HG03175 (cell line): ENCODE measurements around the gene RFC1.
A peak's percentile ranks its signal among the peaks of the same experiment; 100 is the strongest.
"Not testable (repeated sequence)": the region's sequence is repeated elsewhere in the genome, so short reads cannot be mapped to it uniquely, and the experiment has no call there.

Experiments used
- ATAC-seq: cut with Tn5 transposase; IDR thresholded peaks from one replicate; pipeline ENCODE4 v1.9.1; 2021; ENCODE audit warnings: mild to moderate bottlenecking, moderate library complexity; ENCODE audit not compliant: unreplicated experiment

Gene RFC1, protein sequence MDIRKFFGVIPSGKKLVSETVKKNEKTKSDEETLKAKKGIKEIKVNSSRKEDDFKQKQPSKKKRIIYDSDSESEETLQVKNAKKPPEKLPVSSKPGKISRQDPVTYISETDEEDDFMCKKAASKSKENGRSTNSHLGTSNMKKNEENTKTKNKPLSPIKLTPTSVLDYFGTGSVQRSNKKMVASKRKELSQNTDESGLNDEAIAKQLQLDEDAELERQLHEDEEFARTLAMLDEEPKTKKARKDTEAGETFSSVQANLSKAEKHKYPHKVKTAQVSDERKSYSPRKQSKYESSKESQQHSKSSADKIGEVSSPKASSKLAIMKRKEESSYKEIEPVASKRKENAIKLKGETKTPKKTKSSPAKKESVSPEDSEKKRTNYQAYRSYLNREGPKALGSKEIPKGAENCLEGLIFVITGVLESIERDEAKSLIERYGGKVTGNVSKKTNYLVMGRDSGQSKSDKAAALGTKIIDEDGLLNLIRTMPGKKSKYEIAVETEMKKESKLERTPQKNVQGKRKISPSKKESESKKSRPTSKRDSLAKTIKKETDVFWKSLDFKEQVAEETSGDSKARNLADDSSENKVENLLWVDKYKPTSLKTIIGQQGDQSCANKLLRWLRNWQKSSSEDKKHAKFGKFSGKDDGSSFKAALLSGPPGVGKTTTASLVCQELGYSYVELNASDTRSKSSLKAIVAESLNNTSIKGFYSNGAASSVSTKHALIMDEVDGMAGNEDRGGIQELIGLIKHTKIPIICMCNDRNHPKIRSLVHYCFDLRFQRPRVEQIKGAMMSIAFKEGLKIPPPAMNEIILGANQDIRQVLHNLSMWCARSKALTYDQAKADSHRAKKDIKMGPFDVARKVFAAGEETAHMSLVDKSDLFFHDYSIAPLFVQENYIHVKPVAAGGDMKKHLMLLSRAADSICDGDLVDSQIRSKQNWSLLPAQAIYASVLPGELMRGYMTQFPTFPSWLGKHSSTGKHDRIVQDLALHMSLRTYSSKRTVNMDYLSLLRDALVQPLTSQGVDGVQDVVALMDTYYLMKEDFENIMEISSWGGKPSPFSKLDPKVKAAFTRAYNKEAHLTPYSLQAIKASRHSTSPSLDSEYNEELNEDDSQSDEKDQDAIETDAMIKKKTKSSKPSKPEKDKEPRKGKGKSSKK

GRCh38 chr4:39365830-39366771, at the start of gene RFC1:
RFC1 (minus strand) TSS chr4:39366362; CDS start chr4:39366241, 121 bp downstream.
- peak; percentile 86 for ATAC-seq

DNA sequence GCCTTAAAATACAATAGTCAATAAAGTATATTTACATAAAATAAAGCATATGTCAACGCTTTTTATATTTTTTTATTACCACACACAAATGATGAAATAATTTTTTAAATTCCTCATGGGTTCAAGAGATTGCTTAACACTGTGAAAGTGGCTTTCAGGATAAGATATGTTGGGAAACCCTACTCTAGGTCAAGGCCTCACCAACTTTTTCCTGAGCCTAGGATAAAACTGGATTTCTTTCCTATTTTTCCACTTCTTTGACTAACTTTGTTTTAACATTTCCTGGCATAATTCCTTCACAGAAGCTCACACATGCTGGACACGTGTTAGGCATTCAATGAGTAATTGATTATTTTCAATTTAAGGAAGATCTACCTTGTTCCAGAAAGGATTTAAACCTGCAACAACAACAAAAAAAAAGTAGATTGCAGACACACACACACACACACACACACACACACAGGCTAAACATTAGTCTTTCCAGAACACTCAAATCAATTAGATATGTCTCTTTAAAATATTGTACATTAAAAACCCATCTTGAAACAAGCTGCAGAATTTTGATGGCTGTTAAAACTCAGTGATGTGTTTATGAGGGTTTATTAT, 49.6 kb upstream of the RFC1 start:
- ATAC-seq = no peak

GRCh38 chr4:39411561-39411960, 45.4 kb upstream of the RFC1 start:
- ATAC-seq = not testable (repeated sequence)

DNA sequence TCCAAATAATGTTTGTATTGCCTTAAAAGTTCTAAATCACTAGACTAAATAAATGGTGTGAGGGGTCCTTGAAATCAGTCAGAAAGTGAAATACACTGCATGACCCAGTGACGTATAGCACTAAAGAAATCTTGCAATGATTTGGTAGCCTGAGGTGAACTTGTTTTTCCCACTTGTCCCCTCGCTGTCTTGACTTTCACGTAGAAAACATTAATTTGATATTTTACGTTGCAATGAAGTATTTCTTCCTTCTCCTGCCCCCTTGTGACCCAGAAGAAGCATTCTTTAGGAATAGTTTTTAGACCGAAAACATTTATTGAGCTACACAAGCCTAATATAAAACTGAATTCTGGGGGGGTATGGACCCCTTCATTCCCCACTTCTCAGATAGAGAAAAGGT, 44.3 kb upstream of the RFC1 start:
- no peak for ATAC-seq

DNA sequence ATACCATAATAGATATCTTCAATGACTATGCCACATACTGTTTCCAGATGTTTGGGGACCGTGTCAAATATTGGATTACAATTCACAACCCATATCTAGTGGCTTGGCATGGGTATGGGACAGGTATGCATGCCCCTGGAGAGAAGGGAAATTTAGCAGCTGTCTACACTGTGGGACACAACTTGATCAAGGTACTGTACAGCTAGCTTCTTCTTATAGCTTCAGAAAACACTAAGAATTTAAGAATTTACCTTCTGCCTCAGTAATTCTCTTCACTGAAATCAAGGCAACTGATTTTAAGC, 41.4 kb upstream of the RFC1 start:
- ATAC-seq = no peak

DNA sequence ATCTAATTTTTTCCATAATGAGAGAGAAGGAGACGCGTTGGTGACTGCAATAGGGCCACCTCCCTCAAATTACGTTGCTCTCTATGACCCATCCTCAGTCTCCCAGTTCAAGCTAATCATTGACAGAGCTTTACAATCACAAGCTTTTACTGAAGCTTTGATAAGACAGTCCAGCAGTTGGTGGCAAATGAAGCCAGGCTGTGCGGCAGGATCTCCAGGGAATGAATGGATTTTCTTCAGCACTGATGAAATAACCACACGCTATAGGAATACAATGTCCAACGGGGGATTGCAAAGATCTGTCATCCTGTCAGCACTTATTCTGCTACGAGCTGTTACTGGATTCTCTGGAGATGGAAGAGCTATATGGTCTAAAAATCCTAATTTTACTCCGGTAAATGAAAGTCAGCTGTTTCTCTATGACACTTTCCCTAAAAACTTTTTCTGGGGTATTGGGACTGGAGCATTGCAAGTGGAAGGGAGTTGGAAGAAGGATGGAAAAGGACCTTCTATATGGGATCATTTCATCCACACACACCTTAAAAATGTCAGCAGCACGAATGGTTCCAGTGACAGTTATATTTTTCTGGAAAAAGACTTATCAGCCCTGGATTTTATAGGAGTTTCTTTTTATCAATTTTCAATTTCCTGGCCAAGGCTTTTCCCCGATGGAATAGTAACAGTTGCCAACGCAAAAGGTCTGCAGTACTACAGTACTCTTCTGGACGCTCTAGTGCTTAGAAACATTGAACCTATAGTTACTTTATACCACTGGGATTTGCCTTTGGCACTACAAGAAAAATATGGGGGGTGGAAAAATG, 40.8 kb upstream of the RFC1 start, which contains the start of gene KLB:
KLB (plus strand) TSS at position 168 of the 821 bp plus-strand sequence; CDS start at position 188, 20 bp downstream.
- no peak for ATAC-seq

DNA sequence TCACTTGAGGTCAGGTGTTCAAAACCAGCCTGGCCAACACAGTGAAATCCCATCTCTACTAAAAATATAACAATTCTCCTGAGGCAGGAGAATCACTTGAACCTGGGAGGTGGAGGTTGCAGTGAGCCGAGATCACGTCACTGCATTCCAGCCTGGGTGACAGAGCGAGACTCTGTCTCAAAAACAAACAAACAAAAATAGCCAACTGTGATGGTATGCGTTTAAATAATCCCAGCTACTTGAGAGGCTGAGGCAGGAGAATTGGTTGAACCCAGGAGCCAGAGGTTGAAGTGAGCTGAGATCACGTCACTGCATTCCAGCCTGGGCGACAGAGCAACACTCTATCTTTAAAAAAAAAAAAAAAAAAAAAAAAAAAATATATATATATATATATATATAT, 35.5 kb upstream of the RFC1 start:
- not testable (repeated sequence) for ATAC-seq

DNA sequence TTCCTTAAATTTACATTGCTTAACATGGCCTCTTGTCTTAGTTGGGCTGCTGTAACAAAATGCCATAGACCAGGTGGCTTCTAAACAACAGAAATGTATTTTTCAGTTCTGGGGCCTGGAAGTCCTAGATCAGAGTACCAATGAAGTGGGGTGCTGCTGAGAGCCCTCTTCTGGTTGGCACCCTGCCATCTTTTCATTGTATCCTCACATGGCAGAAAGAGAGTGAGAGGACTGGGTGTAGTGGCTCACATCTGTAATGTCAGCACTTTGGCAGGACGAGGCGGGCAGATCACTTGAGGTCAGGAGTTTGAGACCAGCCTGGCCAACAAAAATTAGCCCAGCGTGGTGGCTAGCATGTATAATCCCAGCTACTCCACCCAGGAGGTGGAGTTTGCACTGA, 28.5 kb upstream of the RFC1 start:
- ATAC-seq = no peak

GRCh38 chr4:39390603-39391002, 24.4 kb upstream of the RFC1 start:
- no peak for ATAC-seq

DNA sequence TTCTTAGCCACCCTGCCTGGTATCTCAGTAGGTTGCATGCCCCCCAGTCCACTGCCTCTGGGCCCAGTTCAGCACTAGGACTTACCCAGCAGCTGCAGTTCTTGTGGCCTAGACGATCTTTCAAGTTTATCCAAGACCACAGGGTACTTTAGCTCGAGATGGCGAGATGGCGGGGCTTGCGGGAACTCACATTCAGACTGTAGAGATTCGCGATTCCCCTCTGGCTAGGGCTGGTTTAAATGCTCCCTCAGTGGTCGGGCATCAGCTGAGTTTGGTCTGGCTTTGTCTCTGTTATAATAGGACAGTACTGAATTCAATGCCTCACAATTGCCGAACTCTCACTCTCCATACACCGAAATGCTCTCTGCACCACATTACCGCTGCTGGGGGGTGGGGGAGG, 18.4 kb upstream of the RFC1 start:
- no peak for ATAC-seq

GRCh38 chr4:39383690-39384089, 17.5 kb upstream of the RFC1 start:
- no peak for ATAC-seq

GRCh38 chr4:39375478-39375877, 9.3 kb upstream of the RFC1 start:
- ATAC-seq = no peak

DNA sequence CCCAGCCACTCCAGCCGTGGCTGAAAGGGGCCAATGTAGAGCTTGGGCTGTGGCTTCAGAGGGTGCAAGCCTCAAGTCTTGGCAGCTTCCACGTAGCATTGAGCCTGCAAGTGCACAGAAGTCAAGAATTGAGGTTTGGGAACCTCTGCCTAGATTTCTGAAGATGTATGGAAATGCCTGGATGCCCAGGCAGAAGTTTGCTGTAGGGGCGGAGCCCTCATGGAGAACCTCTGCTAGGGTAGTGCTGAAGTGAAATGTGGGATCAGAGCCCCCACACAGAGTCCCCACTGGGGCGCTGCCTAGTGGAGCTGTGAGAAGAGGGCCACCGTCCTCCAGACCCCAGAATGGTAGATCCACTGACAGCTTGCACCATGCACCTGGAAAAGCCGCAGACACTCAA, 5.0 kb upstream of the RFC1 start:
- not testable (repeated sequence) for ATAC-seq

DNA sequence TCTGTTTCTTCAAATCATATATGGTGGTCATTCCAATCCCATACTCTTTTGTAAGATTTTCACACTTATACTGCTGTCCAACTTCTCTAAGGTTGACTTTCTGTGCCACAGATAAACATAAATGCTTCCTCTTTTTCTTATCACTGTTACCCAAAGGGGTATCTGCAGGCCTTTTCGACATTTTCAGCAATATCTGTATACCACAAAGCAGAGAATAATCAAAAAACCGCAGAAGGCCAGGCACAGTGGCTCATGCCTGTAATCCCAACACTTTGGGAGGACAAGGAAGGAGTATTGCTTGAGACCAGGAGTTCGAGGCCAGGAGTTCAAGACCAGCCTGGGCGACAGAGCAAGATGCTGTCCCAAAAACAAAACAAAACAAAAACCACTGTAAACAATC, 3.1 kb upstream of the RFC1 start:
- no peak for ATAC-seq

DNA sequence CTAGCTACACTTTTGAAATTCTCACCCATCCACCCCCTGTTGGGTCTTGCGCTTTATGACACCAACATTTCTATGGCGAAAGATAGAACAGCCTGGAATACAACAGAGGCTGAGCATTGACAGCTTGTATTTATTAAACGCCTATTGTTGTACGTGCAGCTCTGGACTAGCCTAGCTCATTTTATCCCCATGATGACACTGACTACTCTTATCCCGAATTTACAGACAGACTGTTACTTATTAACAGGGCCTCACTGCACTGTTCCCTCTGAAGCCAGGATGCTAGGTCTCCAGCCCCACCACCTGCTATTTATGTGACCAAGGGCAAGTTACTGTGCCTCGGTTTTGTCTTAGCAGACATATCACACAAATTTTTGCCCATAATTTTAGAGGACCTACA, 1.0 kb upstream of the RFC1 start:
- no peak for ATAC-seq

DNA sequence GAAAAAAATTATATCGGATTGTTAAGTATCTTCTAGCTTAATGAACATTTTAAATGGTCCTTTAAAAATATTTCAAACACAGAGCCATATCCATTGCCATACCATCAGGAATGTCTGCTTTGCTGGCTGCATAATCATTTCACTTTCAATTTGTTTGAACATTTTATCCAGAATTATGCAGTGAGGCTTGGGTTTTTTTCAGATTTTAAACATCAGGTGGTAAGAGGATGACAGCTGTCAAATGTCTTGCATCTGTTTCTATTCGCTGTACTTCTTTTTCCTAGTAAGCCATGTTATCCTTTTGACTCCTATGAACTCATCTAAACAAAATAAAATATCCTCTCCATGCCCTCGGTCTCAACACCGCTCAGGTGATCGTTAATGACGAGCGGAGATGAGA, 802 bp downstream of the RFC1 start:
- no peak for ATAC-seq

DNA sequence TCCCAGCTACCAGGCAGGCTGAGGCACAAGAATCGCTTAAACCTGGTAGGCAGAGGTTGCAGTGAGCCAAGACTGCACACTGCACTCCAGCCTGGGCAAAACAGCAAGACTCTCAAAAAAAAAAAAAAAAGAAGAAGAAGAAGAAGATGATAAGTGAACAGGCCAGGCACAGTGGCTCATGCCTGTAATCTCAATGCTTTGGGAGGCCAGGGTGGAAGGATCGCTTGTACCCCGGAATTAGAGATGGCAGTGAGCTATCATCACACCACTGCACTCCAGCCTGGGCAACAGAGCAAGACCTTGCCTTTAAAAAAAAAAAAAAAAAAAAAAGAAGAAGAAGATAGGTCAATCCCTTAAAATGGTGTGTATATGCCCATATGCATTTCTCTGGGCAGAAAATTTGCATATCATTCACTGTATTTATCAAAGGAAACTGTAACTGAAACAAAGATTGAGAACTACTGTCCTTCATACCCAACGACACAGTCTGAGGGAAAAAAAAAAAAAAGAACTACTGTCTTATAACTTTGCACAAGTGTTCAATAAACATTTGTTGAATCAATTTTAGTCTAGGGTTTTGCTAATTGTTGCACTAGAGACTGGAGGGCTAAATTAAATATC, 2.3 kb downstream of the RFC1 start:
- ATAC-seq = no peak

DNA sequence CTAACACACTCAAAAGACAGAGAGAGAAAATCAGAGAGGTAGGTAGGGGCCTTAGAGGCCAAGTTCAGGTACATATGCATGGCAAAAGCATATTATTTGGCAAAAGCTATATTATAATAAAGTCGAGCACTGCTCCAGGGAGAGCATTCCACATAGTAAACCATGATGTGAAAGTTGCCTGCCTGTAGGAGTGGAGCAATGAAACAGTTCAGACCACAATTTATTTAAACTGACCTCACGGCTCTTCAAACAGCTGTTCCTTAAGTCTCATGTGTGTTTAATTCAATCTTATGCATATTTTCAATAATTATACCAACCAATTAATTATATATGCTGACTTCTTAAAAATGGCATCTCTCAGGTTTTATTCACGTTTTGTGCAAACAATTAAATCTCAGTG, 3.3 kb downstream of the RFC1 start:
- no peak for ATAC-seq

- ATAC-seq = peak; percentile 41
Observed at GRCh38 chr4:39360611-39361010, 5.6 kb downstream of the RFC1 start.
